Activated naive CD4-positive, alpha-beta T cell treated with anti-CD3 and anti-CD28 coated beads, Interleukin-2, amount 50 U/mL, for 24 hours (primary cell): Measurements from ENCODE around the gene NFIB.
A peak's percentile ranks its signal among the peaks of the same experiment; 100 is the strongest.

Experiments
- H3K27ac Mint-ChIP-seq: one replicate; pipeline ENCODE4 v1.8.0; 2021; ENCODE audit warnings: mild to moderate bottlenecking, mixed read lengths
- H3K27me3 Mint-ChIP-seq: one replicate; pipeline ENCODE4 v1.8.0; 2021; ENCODE audit warnings: mixed read lengths
- H3K36me3 Mint-ChIP-seq: one replicate; pipeline ENCODE4 v1.8.0; 2021; ENCODE audit warnings: mixed read lengths
- H3K4me1 Mint-ChIP-seq: one replicate; pipeline ENCODE4 v1.8.0; 2021; ENCODE audit warnings: mixed read lengths
- H3K4me3 Mint-ChIP-seq: one replicate; pipeline ENCODE4 v1.8.0; 2021; ENCODE audit warnings: mild to moderate bottlenecking, mixed read lengths
- H3K9me3 Mint-ChIP-seq: one replicate; pipeline ENCODE4 v1.8.0; 2021; ENCODE audit warnings: mixed read lengths

NFIB gene

GRCh38 chr9:14315875-14316601 is 2.1 kb upstream of the NFIB start:
- Mint-ChIP-seq H3K4me3 (peak overlapping the region; percentile 85), H3K27me3 (peaks cover 59% of the 10 kb centered on the region), H3K36me3 (no peaks in the 10 kb centered on the region), H3K9me3 (no peaks in the 10 kb centered on the region), H3K27ac (no peak overlapping the region), H3K4me1 (peaks cover 18% of the 10 kb centered on the region)

GRCh38 chr9:14314929-14315874 is 1.3 kb upstream of the NFIB start:
- Mint-ChIP-seq H3K36me3 (no peaks in the 10 kb centered on the region), H3K9me3 (no peaks in the 10 kb centered on the region), H3K27ac (no peak overlapping the region), H3K27me3 (peaks cover 55% of the 10 kb centered on the region), H3K4me1 (peaks cover 15% of the 10 kb centered on the region), H3K4me3 (peak overlapping the region; percentile 85)

GRCh38 chr9:14314424-14314928 is 535 bp upstream of the NFIB start:
- Mint-ChIP-seq H3K27ac (peak overlapping the region; percentile 41), H3K4me1 (peaks cover 15% of the 10 kb centered on the region), H3K27me3 (peaks cover 56% of the 10 kb centered on the region)

DNA sequence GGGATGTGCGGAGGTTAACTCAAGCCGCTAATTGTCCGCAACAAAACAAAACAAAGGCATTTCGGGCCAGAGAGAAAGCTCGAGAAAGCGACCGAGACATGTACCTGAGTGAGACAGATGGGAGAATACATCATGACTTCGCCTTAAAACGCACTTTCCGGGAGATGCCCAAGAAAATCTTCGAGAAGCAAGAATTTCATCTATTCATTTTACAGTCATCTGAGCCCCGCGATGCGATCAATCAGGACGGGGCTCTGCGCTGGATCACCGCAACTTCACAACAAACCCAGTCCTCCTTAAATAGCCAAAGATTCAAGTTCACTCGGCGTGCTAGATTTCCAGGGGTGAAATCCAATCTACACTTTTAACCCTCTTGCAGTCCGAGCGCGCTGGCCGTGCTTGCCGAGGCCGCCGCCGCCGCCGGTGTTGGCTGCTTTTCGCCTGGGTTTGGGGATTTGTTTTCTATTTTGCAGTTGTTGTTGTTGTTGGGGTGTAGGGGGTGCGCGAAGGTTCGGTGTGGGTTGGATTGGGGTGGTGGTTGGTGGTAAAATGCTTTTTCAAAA is 482 bp downstream of the NFIB start:
- Mint-ChIP-seq H3K27me3 (peaks cover 52% of the 10 kb centered on the region), H3K4me1 (peaks cover 15% of the 10 kb centered on the region), H3K9me3 (no peaks in the 10 kb centered on the region), H3K36me3 (no peaks in the 10 kb centered on the region), H3K4me3 (peak overlapping the region; percentile 66), H3K27ac (no peak overlapping the region)

More at GRCh38 chr9:14314424-14314928, 535 bp upstream of the NFIB start:
- Mint-ChIP-seq H3K4me3 (peak overlapping the region; percentile 82), H3K36me3 (no peaks in the 10 kb centered on the region), H3K9me3 (no peaks in the 10 kb centered on the region)

DNA sequence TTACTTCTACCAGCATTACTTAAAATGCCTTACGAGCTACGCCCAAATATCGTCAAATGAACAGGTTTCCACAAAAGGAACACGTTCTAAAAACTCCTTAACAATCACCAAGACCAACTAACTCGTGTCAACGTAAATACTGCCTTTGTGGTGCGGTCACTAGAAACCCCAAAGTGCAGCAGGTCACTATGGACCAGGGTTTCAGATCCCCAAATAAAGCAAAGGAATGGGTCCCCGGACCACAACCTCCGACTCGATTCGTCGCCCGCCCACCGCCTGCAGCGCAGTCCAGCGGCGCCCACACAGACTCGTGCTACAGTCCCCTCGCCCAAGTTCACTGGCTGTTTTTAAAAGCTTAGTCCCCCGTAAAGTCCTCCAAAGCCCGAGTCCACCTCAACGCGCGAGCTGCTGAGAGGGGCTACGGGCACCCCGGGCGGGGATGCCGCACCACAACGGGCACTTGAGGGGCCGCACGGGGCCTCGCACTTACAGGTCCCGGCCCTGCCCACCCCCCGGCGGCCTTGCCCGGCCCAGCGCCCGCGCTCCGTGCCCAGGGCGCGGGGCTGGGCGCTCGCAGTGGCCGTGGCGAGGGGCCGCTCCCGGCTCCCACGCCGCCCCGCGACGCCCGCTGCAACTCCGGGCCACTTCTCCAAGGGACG is 1.1 kb downstream of the NFIB start:
- no peak overlapping the region for H3K27ac Mint-ChIP-seq
- H3K27me3 Mint-ChIP-seq, result peaks cover 51% of the 10 kb centered on the region
- no peaks in the 10 kb centered on the region for H3K36me3 Mint-ChIP-seq
- H3K4me1 Mint-ChIP-seq, result peaks cover 15% of the 10 kb centered on the region
- peak overlapping the region; percentile 66 for H3K4me3 Mint-ChIP-seq
- no peaks in the 10 kb centered on the region for H3K9me3 Mint-ChIP-seq

- H3K27me3 Mint-ChIP-seq, result peaks cover 43% of the 10 kb centered on the region
- peaks cover 15% of the 10 kb centered on the region for H3K4me1 Mint-ChIP-seq
- peak overlapping the region; percentile 49 for H3K4me3 Mint-ChIP-seq
- no peaks in the 10 kb centered on the region for H3K9me3 Mint-ChIP-seq
- H3K27ac Mint-ChIP-seq, result no peak overlapping the region
- H3K36me3 Mint-ChIP-seq, result no peaks in the 10 kb centered on the region
These were observed 1.8 kb downstream of the NFIB start for GRCh38 chr9:14311956-14312685.

- Mint-ChIP-seq H3K27ac (no peak overlapping the region), H3K4me3 (no peak overlapping the region), H3K36me3 (no peaks in the 10 kb centered on the region), H3K27me3 (peaks cover 36% of the 10 kb centered on the region), H3K9me3 (no peaks in the 10 kb centered on the region), H3K4me1 (peaks cover 15% of the 10 kb centered on the region)
These were observed 2.6 kb downstream of the NFIB start for GRCh38 chr9:14311171-14311949.

DNA sequence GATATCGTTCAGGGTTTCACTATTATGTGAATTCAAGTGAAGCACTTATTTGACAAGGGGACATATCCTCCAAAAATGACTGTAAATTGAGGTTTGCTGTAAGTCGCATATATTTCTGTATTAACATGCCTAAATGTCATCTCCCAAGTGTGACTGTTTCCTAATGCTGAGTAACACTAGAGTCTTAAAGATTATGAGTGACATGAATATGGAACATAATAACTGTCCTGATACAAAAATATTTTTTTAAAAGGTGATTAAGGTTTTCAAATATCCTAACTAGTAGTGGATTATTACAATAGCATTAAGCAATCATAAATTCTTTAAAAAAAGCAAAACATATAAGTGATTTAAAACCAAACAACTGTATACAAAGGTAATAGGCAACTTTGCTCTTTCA is 3.6 kb downstream of the NFIB start:
- H3K27me3 Mint-ChIP-seq, result peaks cover 33% of the 10 kb centered on the region
- no peaks in the 10 kb centered on the region for H3K36me3 Mint-ChIP-seq
- H3K9me3 Mint-ChIP-seq, result no peaks in the 10 kb centered on the region
- H3K4me1 Mint-ChIP-seq, result peaks cover 12% of the 10 kb centered on the region
- no peak overlapping the region for H3K4me3 Mint-ChIP-seq
- H3K27ac Mint-ChIP-seq, result no peak overlapping the region

- H3K4me1 Mint-ChIP-seq, result peaks cover 8% of the 10 kb centered on the region
- no peak overlapping the region for H3K4me3 Mint-ChIP-seq
- peaks cover 39% of the 10 kb centered on the region for H3K27me3 Mint-ChIP-seq
- H3K9me3 Mint-ChIP-seq, result no peaks in the 10 kb centered on the region
- H3K36me3 Mint-ChIP-seq, result no peaks in the 10 kb centered on the region
- H3K27ac Mint-ChIP-seq, result no peak overlapping the region
These were observed 4.5 kb downstream of the NFIB start for GRCh38 chr9:14309403-14309802.

- H3K27ac Mint-ChIP-seq, result no peak overlapping the region
- peaks cover 6% of the 10 kb centered on the region for H3K4me1 Mint-ChIP-seq
- H3K9me3 Mint-ChIP-seq, result no peaks in the 10 kb centered on the region
- no peaks in the 10 kb centered on the region for H3K36me3 Mint-ChIP-seq
- H3K4me3 Mint-ChIP-seq, result no peak overlapping the region
- H3K27me3 Mint-ChIP-seq, result peaks cover 41% of the 10 kb centered on the region
These were observed 5.1 kb downstream of the NFIB start for GRCh38 chr9:14308853-14309145.

GRCh38 chr9:14307989-14308852 is 5.7 kb downstream of the NFIB start:
- Mint-ChIP-seq H3K4me1 (peaks cover under 1% of the 10 kb centered on the region), H3K9me3 (no peaks in the 10 kb centered on the region), H3K27me3 (peaks cover 36% of the 10 kb centered on the region), H3K27ac (no peak overlapping the region), H3K36me3 (no peaks in the 10 kb centered on the region), H3K4me3 (no peak overlapping the region)

- Mint-ChIP-seq H3K27me3 (peaks cover 28% of the 10 kb centered on the region), H3K4me3 (no peak overlapping the region), H3K27ac (no peak overlapping the region), H3K36me3 (no peaks in the 10 kb centered on the region), H3K4me1 (no peaks in the 10 kb centered on the region), H3K9me3 (no peaks in the 10 kb centered on the region)
These were observed 7.0 kb downstream of the NFIB start for GRCh38 chr9:14306672-14307660.

GRCh38 chr9:14306188-14306587 is 7.8 kb downstream of the NFIB start:
- Mint-ChIP-seq H3K27ac (no peak overlapping the region), H3K36me3 (no peaks in the 10 kb centered on the region), H3K9me3 (no peaks in the 10 kb centered on the region), H3K4me3 (no peak overlapping the region), H3K4me1 (no peaks in the 10 kb centered on the region), H3K27me3 (peaks cover 23% of the 10 kb centered on the region)
